HG03354 (cell line): ENCODE results near the gene GALNT10.

Experiments used
- ATAC-seq: cut with Tn5 transposase; IDR thresholded peaks from one replicate; pipeline ENCODE4 v1.9.1; 2021; ENCODE audit warnings: mild to moderate bottlenecking; ENCODE audit not compliant: unreplicated experiment, poor library complexity, severe bottlenecking

The GALNT10 gene

GRCh38 chr5:154200221-154200620 is 9.7 kb downstream of the GALNT10 start:
- no peak for ATAC-seq

- no peak for ATAC-seq
Measured at GRCh38 chr5:154201108-154201769, 10.7 kb downstream of the GALNT10 start.

GRCh38 chr5:154202379-154203260 is 12.1 kb downstream of the GALNT10 start:
- peak; percentile 97 for ATAC-seq

- ATAC-seq = no peak
Measured at GRCh38 chr5:154203798-154204578, 13.5 kb downstream of the GALNT10 start.

- no peak for ATAC-seq
Measured at GRCh38 chr5:154205441-154206117, 15.0 kb downstream of the GALNT10 start.

GRCh38 chr5:154206311-154206710 is 15.8 kb downstream of the GALNT10 start:
- no peak for ATAC-seq

GRCh38 chr5:154207204-154207603 is 16.7 kb downstream of the GALNT10 start:
- ATAC-seq = no peak

- no peak for ATAC-seq
Measured at GRCh38 chr5:154209591-154210081, 19.1 kb downstream of the GALNT10 start.

- no peak for ATAC-seq
Measured at GRCh38 chr5:154210163-154210562, 19.6 kb downstream of the GALNT10 start.

GRCh38 chr5:154211641-154212390 is 21.3 kb downstream of the GALNT10 start:
- ATAC-seq = no peak

- ATAC-seq = no peak
Measured at GRCh38 chr5:154213592-154213991, 23.1 kb downstream of the GALNT10 start.

- peak; percentile 87 for ATAC-seq
Measured at GRCh38 chr5:154214371-154215106, 24.0 kb downstream of the GALNT10 start.

GRCh38 chr5:154215571-154216325 is 25.2 kb downstream of the GALNT10 start:
- ATAC-seq = no peak

- no peak for ATAC-seq
Measured at GRCh38 chr5:154217462-154217861, 26.9 kb downstream of the GALNT10 start.

- ATAC-seq = no peak
Measured at GRCh38 chr5:154218786-154219185, 28.3 kb downstream of the GALNT10 start.

GRCh38 chr5:154220625-154221024 is 30.1 kb downstream of the GALNT10 start:
- no peak for ATAC-seq

GRCh38 chr5:154221371-154221896 is 30.9 kb downstream of the GALNT10 start:
- peak; percentile 75 for ATAC-seq
